HG03469 (cell line): ENCODE data around the gene INTS1.

Experiments used
- ATAC-seq: cut with Tn5 transposase; IDR thresholded peaks from one replicate; pipeline ENCODE4 v1.9.1; 2021; ENCODE audit warnings: mild to moderate bottlenecking, moderate library complexity, moderate number of reproducible peaks; ENCODE audit not compliant: unreplicated experiment

INTS1 gene

DNA sequence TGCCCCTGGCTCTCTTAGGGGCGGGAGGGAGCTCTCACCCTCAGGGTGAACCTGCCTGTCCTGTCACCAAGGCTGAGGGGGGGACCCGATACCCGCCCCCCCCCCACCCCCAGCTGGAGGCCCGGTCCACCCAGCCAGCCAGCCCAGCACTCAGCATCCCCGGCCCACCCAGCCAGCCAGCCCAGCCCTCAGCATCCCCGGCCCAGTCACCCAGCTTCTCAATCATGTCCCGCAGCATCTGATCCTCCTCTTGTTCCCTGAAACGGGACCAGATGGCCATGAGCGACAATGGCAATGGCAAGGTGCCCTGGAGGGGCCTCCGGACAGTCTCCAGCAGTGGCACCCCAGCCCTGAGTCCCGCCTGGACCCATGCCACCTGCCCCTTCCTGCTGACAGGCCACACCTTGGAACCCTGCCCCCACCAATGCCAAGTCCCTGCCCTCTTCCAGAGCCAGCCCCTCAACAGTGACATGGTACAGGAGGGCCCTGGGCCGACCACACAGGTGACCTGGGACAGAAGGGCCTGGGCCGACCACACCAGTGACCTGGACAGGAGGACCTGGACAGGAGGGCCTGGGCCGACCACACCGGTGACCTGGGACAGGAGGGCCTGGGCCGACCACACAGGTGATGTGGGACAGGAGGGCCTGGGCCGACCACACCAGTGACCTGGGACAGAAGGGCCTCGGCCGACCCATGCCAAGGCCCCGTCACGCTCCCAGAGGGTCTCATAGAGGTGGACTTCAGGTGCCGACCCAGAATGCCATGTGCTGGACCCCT is 69.1 kb downstream of the INTS1 start:
- ATAC-seq = no peak

DNA sequence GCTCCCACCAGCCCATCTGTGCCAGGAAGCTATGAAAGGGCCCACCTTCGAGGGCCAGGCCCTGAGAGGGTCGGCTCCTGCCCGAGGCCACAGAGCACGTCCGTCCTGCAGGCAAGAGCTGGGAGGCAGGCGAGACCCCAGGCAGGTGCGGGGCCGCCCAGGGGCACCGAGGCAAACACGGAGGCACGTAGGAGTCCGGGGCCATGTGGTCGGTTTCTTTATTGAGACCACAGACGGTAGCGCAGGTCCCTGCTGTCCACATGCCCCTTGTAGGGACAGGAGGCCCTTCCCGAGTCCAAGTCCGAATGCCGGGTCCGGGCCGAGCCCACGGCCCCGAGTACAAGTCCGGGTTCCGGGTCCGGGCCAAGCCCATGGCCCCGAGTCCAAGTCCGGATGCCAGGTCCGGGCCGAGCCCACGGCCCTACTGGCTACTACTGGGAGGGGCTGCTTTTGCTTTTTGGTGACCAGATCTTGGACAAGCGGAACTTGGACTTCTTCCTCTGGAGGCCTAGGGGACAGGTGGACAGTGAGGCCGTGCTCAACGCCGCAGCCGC is 69.9 kb downstream of the INTS1 start:
- no peak for ATAC-seq

DNA sequence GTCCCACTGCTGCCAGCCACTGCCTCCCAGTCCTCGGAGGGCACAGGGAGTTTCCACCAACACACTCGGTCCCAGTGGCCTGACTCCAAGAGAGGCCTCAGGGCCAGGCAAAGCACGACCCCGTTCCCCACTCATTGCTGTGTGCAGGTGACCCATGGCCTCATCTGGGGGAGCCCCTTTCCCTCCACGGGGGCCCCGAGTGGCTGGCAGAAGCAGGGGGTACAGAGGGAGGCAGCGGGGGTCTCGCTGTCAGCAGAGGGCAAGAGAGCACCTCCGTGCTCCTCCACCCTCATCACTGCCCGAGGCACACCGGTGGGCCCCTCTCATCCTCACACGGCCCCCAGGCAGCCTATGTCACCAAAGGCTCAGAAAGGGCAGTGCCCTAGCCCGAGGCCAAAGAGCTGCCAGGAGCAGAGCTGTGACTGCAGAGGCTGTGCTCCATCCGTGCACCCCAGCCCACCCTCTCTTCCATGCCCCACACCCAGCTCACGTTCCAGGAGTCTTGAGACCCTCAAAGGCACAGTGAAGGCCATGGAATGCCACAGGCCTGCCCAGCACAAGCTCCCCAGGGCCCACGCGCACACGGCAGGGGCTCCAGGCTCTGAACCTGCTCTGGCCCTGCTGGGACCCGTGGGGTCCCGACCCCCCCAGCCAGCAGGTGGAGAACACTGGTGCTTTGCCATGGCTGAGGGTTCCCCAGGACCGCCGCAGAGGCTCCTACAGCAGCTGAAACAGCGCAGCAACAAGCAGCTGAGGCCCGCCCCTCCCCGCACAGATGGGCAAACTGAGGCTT is 70.9 kb downstream of the INTS1 start:
- no peak for ATAC-seq

DNA sequence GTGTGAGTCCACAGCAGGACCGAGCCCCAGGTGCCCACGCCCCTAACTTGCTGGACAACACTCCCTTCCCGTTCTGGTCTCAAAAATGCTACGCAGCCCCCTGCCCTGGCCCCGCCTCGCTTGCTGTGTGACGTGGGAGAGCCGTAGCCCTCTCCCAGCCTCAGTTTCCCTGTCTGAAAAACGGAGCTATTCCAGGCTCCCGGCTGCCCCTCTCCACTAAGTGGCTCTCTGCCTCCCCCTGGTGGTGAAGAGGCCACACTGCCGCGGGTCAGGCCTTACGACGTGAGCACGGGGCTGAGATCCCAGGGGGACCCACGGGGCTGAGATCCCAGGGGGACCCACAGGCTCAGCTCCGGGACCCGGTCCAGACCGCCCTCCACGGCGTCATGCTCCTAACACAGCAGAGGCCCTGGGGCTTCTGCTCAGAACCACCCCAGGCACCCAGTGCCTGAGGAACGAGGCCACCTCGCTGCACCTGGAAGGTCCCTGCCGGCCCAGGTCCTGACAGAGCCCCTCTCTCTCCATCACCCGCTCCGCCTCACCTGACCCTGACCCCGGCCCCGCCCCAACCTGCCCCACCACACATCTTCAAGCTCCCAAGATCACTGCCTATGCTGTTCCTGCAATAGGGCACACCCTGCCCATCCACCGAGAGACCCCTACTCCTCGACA is 71.6 kb downstream of the INTS1 start:
- ATAC-seq = no peak

DNA sequence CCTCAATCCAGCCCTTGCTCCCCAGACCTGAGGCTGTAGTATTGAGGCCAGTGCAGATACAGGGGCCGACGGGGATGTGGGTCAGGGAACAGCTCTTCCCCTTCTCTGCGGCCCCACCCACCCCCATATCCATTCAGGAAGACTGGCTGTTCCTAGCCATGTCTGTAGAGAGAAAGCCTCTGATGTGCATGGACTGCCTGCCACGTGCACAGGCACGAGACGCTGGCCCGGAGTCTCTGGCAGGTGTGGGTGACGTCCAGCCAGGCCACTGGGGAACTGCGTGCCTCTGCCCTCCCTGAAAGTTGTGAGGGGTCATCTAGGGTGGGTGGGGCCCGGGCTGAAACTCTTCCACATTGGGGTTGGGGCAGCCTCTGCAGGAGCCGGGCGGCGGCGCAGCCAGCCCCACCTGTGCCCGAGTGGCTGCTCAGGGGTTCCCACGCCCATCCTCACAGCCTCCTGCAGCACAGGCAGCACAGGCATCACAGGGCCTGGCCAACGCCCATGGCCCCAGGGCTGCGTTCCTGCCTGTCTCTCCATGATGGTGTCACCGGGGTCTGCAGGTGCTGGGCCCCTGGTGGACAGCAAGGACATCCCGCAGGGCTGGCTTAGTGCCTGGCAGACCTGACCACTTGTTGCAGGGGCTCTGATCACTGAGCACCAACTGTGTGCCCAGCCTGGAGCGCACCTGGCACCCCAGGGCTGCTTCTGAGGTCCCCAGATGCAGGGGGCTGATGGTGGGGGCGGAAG is 72.4 kb downstream of the INTS1 start:
- ATAC-seq = no peak

DNA sequence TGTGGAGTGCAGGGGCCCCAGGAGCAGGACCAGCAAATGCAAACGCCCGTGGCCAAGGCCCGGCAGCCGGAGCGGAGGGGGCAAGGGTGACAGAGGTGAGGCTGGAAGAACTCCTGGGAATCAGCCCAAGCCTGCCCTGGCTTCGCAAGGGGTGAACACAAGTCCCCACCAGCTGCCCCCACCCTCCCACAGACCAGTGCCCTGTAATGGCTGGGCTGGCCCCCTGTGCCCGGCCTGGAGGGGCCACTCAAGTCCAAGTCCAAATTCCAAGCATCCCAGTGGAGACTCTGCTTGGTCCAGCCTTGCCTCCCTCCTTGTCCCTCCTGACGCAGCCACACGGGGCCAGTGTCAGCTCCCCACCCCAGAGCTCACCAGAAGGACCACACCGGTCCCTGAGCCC is 73.0 kb downstream of the INTS1 start:
- ATAC-seq = no peak

DNA sequence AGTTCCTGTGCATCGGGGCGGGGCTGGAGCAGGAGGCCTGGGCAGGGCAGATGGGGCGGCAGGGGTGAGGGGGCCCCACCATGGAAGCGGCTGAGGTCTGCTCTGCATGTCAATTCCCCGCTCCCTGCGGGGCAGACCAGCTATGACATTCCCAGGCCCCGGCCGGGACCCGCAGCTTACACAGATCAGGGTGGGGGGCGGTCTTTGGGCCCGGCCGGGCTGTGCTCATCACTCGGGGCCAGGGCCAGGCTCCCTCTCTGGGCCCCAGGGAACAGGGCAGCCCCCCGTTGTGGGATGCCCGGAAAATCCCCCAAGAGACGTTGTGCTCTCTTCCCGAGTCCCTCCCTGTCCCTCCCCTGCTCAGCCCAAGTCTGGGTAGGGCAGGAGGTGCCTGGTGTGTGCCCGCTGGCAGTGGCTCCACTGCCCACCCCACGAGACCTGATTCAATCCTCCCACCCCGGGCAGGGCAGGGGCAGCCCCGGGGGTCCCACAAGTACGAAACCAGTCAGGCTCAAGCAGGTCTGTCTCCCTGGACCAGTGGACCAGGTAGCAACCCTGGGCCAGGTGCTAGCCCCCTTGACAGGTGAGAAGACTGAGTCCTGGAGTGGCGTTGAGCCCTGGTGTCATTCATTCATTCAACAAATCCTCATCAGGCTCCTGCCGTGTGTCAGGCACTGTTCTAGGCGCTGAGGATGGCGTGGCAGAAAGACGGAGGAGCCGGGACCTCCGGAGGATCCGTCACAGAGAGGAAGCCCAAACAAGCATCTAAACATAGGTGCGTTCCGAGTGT is 73.9 kb downstream of the INTS1 start:
- ATAC-seq = no peak

DNA sequence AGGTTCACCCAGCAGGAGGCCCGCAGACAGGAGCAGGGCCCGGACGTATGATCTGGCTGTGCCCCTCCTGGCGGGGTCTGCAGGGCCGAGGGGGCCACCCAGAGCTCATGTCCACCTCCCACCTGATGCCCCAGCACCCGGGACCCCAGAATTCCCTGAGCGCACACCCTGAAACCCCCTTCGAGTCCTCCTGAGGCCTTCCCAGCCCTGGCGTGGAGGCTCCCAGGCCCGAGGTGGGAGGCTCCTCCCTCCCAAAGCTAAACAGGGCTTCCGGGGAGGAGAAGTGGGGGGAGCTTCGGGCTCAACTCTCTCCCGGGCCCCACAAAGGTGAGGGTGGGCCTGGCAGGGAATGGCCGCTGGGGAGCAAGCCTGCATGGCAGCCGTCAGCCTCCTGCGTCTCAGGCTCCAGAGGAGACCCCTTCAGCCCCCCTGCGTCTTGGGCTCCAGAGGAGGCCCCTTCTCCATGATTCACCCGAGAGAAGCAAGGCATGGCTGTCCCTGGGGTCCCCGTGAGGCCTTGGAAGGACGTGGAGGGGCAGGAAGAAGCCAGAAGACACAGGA is 75.2 kb downstream of the INTS1 start:
- no peak for ATAC-seq

DNA sequence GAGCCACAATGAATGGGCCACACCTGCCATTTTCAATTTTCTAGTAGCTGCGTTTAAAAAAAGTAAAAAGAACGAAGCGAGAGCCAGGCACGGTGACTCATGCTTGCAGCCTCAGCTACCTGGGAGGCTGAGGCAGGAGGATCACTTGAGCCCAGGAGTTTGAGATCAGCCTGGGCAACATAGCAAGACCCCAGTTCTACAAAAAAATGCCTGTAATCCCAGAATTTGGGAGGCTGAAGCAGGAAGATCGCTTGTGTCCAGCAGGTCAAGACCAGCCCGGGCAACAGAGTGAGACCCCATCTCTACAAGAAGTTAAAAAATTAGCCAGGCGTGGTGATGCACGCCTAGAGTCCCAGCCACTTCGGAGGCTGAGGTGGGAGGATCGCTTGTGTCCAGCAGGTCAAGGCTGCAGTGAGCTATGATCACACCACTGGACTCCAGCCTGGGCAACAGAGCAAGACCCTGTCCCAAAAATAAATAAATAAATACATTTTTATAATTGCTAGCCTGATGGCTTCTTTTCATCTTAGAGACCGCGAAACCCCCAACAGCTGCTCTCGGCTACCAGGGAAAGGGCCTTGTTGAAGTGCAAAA is 77.0 kb downstream of the INTS1 start:
- ATAC-seq = no peak

DNA sequence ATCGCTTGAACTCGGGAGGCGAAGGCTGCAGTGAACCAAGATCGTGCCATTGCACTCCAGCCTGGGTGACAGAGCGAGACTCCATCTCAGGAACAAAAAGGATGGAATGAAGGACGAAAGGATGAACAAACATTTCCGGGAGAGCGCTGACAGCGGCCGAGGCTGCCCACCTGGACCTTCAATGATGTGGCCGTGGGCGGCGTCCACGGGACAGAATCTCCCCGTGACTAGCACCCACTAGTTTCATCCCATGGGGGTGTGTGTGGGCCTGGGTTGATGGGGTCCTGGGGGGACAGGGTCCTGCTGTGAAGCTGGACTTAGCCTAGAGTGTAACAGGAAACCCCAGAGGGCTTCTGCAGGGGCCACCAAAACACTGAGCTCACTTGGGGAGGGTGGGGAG is 77.7 kb downstream of the INTS1 start:
- no peak for ATAC-seq

DNA sequence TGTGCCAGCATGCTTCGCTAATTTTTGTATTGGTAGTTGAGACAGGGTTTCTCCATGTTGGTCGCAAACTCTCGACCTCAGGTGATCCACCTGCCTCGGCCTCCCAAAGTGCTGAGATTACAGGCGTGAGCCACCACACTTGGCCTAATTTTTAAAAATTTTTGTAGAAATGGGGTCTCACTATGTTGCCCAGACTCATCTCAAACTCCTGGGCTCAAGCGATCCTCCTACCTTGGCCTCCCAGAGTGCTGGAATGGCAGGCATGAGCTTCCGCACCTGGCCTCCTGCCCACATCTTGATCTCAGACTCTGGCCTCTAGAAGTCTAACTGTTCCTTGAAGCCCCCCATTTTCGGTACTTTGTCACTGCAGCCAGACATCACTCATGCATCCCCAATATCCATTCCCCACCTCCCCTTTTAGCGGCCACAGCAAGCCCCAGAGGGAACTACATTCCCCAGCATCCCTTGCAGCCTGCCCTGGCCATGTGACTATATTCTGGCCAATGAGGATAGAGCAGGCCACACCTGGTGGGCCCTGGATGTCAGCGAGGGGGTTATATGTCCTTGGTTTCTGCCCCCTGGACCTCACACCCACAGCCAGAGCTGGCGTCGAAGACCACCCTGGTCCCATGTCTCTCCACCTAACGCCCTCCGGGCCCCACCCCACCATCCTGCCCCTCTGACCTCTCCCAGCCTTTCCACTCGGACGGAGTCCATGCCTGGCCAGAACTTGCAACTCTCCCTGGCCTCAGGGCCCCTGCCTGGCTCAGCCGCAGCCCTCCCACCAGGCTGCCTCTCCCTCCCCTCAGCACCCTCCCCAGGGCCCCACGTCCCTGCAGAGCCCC is 78.7 kb downstream of the INTS1 start:
- no peak for ATAC-seq

DNA sequence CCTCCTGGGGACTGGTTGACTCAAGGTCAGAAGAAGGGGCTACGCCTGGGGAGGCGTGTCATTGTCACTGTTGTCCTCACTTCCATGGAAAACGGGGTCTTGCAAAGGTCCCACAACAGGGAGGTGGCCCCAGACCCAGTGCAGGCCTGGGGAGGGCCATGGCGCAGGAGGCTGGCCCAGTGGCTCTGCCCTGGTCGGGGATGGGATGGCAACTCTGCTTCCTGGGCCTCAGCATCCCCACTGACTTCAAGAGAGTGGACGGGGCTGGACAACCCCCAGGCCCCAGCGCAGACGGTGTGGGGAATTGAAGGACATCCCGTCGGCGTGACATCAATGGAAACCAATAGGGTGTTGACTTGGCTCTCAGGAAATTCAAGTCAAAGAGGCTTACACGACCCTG is 80.1 kb downstream of the INTS1 start:
- no peak for ATAC-seq

DNA sequence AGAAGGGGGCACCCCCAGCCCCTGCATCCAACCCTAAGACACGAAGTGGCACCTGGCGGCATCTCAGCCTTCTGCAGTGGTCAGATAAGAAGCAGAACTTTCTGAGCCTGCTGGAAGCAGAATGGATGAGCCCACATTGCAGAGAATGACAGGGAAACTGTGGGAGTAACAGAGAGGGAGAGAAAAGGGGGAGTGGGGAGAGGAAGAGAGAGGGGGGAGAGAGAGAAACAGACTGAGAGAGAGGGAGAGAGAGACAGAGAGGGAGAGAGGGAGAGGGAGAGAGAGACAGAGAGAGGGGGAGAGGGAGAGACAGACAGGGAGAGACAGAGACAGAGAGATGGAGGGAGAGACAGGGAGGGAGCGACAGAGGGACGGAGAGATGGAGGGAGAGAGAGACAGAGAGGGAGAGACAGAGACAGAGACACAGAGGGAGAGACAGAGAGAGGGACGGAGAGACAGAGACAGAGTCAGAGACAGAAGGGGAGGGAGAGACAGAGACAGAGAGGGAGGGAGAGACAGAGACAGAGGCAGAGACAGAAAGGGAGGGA is 80.9 kb downstream of the INTS1 start:
- ATAC-seq = no peak

DNA sequence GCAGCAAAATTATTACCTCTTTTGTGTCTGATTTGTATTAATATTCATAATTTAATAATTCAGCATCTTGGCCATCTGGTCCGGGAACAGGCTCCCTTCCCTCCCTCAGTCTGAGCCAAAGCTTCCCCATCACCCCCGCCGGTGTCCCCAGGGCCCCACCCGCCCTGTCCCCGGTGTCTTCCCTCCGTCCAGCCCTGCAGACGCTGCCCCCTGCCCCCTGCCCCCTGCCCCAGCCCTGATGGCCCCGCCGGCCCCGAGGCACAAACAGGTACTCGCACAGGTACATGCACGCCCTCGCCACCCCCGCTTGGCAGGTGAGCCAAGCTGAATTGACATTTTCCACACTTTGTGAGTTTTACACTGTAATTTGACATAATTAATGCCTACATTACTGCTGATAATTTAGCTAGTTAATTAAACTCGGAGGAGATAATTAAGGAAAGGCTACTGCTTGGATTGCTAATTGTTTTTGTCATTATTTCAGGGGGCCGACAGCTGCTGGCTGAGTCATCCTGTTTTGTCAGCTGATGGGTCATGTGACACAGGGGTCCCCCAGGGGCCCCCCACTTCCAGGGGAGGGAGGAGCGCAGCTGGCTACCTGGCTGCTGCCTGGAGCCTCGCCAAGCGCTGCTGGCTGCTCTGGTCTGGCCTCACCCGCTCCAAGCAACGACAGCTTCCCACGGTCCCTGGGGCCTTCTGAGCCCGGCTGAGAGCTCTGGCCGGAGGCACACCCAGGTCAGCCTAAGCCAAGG is 81.5 kb downstream of the INTS1 start:
- ATAC-seq = no peak

DNA sequence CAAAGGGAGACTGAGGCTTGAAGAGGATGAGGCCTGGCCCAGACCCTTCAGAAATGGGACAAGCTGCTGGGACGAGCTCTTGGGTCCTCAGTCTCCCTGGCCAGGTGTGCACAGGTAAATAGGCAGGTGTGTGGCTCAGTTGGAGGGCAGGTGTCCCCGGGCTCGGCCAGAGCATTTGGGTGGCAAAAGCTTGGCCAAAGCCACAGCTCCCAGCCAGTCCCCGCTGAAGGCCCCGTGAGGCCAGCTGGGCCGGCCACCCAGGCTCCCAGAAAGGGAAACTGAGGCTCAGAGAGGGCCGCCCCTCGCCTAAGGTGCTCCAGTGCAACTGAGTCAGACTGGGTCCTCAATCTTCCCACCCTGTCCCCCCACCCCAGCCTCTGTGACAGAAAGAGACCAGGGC is 82.2 kb downstream of the INTS1 start:
- no peak for ATAC-seq

DNA sequence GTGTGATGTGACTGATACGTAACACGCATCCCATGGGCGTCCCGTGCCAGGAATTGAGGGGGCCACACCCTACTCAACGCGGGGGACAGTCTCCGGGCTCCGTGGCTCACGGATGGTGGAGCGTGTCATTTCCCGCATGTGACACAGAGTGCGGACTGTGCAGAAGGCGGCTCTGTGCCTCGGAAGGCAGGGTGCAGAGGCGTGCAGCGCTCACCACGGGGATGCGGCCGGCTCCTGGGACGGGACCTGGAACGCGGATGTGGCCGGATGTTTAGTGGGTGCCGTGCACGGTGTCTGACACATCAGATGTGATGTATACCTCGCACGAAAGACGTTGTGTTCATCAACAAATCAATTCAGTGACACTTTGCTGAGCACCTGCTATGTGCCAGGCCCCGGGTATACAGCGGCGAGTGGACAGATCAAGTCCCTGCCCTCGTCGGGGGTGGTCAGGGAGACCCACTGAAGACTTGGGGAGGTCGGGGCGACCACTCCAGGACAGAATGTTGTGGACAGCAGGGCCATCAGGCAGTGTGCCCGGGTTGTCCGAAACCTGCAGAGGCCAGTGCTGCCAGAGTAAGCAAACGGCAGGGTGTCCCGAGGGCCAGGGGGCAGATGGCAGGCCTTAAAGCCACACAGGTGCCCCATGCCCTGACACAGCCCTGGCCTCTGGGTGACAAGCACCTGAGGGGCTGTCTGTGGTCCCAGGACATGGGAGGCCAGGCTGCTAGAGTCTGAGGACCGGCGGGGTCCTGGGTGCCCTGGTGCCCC is 83.0 kb downstream of the INTS1 start:
- no peak for ATAC-seq
